HCT116 (cell line): ENCODE results near the gene ERI2. TPM values are rescaled to one million over a fixed set of nuclear protein-coding genes. Genes with fewer than 3 reads are reported as not detected.

Source experiments
- ATAC-seq: fragments of 200-7000 bp; cut with Tn5 transposase; 2 replicates; pipeline ENCODE4 v1.9.1; 2020; ENCODE audit warnings: mild to moderate bottlenecking, moderate library complexity
- BruUV-seq: library from RNA; stranded (reverse); fragments of 400-500 nt; replicated peaks from 2 replicates; lab custom pipeline; 2021; lab: Mats Ljungman, UMichigan
- CTCF ChIA-PET: fragments of 300-600 bp; sonication (Branson Sonifier 250); formaldehyde crosslinking; loops from one replicate; lab custom pipeline; 2021; ENCODE audit warnings: antibody characterized with exemption; lab: Charles Lee
- POLR2A ChIA-PET: fragments of 300-600, 350-600 bp; sonication (Branson Sonifier 250); formaldehyde crosslinking; loops from one replicate; lab custom pipeline; 2021; ENCODE audit warnings: antibody characterized with exemption; lab: Charles Lee
- RAD21 ChIA-PET, 2 experiments: fragments of 300-600 bp; sonication (Branson Sonifier 250); formaldehyde crosslinking; loops; one replicate each; lab custom pipeline; 2023; ENCODE audit warnings: low total read pairs in 2 of 2; ENCODE audit not compliant: uncharacterized antibody in 2 of 2, unreplicated experiment in 2 of 2, low non-redundant PET in 1 of 2; lab: Charles Lee
- DNase-seq: peaks from one replicate; pipeline ENCODE4 v3.0.0-alpha.2; 2010; ENCODE audit warnings: low read depth, low spot score
- H2AFZ ChIP-seq: fragments of 200-600 bp; shearing (Covaris generic), sonication (generic); 2 replicates; pipeline ENCODE4 v1.6.1; 2017; ENCODE audit warnings: low read depth, mixed run types, mixed read lengths, antibody characterized with exemption, low read length; ENCODE audit not compliant: poor library complexity, severe bottlenecking
- H3K27ac ChIP-seq: 2 replicates; pipeline ENCODE4 v1.5.1; 2012; ENCODE audit warnings: low read depth, low read length
- H3K27me3 ChIP-seq: fragments of 200-600 bp; sonication (generic); 2 replicates; pipeline ENCODE4 v1.6.1; 2016; ENCODE audit warnings: mixed run types, low read length, mixed read lengths; ENCODE audit not compliant: insufficient read depth
- H3K36me3 ChIP-seq, 2 experiments: fragments of 200-500 bp in 1 of 2; fragments of 200-600 bp in 1 of 2; sonication (Bioruptor generic) in 1 of 2; sonication (generic) in 1 of 2; 2 replicates each; pipeline versions ENCODE4 v1.5.1 to v1.6.1; 2014 to 2016; ENCODE audit warnings: low read length in 2 of 2, inconsistent platforms in 1 of 2, mixed read lengths in 1 of 2, mixed run types in 1 of 2; ENCODE audit not compliant: insufficient read depth in 2 of 2, control insufficient read depth in 1 of 2
- H3K4me1 ChIP-seq, 2 experiments: fragments of 200-600 bp in 1 of 2; sonication (generic) in 1 of 2; 2 replicates each; pipeline versions ENCODE4 v1.5.1 to v1.6.1; 2012 to 2017; ENCODE audit warnings: low read length in 2 of 2, inconsistent platforms in 1 of 2, mild to moderate bottlenecking in 1 of 2, mixed read lengths in 1 of 2, mixed run types in 1 of 2, moderate library complexity in 1 of 2; ENCODE audit not compliant: insufficient read depth in 2 of 2, control insufficient read depth in 1 of 2
- H3K4me2 ChIP-seq: fragments of 200-600 bp; sonication (generic); 2 replicates; pipeline ENCODE4 v1.6.1; 2017; ENCODE audit warnings: mixed run types, low read length, mixed read lengths
- H3K4me3 ChIP-seq, 2 experiments: fragments of 200-600 bp in 1 of 2; sonication (generic) in 1 of 2; replicated peaks in 1 of 2; 2 replicates each; pipeline ENCODE4 v1.5.1; 2011 to 2016; ENCODE audit warnings: low read length in 2 of 2, control low read depth in 1 of 2, low read depth in 1 of 2, mild to moderate bottlenecking in 1 of 2, mixed read lengths in 1 of 2, mixed run types in 1 of 2
- H3K79me2 ChIP-seq: fragments of 200-600 bp; sonication (generic); 2 replicates; pipeline ENCODE4 v1.6.1; 2017; ENCODE audit warnings: mild to moderate bottlenecking, mixed run types, low read length, moderate library complexity, mixed read lengths; ENCODE audit not compliant: insufficient read depth
- H3K9ac ChIP-seq: fragments of 200-600 bp; sonication (generic); 2 replicates; pipeline ENCODE4 v1.6.1; 2016; ENCODE audit warnings: low read length, mixed read lengths
- H3K9me2 ChIP-seq: fragments of 200-600 bp; sonication (generic), shearing (Covaris generic); 2 replicates; pipeline ENCODE4 v1.6.1; 2017; ENCODE audit warnings: mixed run types, mild to moderate bottlenecking, moderate library complexity; ENCODE audit not compliant: insufficient read depth
- H3K9me3 ChIP-seq, 2 experiments: fragments of 200-500 bp in 1 of 2; fragments of 200-600 bp in 1 of 2; sonication (Bioruptor generic) in 1 of 2; sonication (generic) in 1 of 2; 2 replicates each; pipeline ENCODE4 v1.6.1; 2014 to 2017; ENCODE audit warnings: low read length in 2 of 2, mixed read lengths in 2 of 2, inconsistent platforms in 1 of 2, low read depth in 1 of 2, mild to moderate bottlenecking in 1 of 2, mixed run types in 1 of 2, moderate library complexity in 1 of 2; ENCODE audit not compliant: control insufficient read depth in 1 of 2, insufficient read depth in 1 of 2
- H4K20me1 ChIP-seq: fragments of 200-600 bp; sonication (generic), shearing (Covaris generic); 2 replicates; pipeline ENCODE4 v1.6.1; 2017; ENCODE audit warnings: mixed run types, mild to moderate bottlenecking, moderate library complexity; ENCODE audit not compliant: insufficient read depth
- CEBPB ChIP-seq: IDR thresholded peaks from 2 replicates; pipeline ENCODE4 v1.6.1; 2012; ENCODE audit warnings: low read depth
- EGR1 ChIP-seq: IDR thresholded peaks from 2 replicates; pipeline ENCODE4 v1.6.1; 2012; ENCODE audit warnings: low read depth
- ELF1 ChIP-seq: IDR thresholded peaks from 2 replicates; pipeline ENCODE4 v1.6.1; 2012; ENCODE audit warnings: low read depth, borderline replicate concordance
- EZH2 ChIP-seq: fragments of 200-600 bp; sonication (generic); IDR thresholded peaks from 2 replicates; pipeline ENCODE4 v1.6.1; 2017; ENCODE audit warnings: antibody characterized with exemption, mixed run types
- JUND ChIP-seq: IDR thresholded peaks from 2 replicates; pipeline ENCODE4 v1.6.1; 2012
- POLR2AphosphoS5 ChIP-seq: IDR thresholded peaks from 2 replicates; pipeline ENCODE4 v1.6.1; 2011; ENCODE audit warnings: mild to moderate bottlenecking, low read depth, low read length, moderate library complexity
- RAD21 ChIP-seq: IDR thresholded peaks from 2 replicates; pipeline ENCODE4 v1.6.1; 2012; ENCODE audit warnings: low read depth, mild to moderate bottlenecking
- SIN3A ChIP-seq: IDR thresholded peaks from 2 replicates; pipeline ENCODE4 v1.6.1; 2012; ENCODE audit warnings: low read depth
- SP1 ChIP-seq: IDR thresholded peaks from 2 replicates; pipeline ENCODE4 v1.6.1; 2012; ENCODE audit warnings: low read depth
- SRF ChIP-seq: IDR thresholded peaks from 2 replicates; pipeline ENCODE4 v1.6.1; 2012; ENCODE audit warnings: low read depth
- TCF7L2 ChIP-seq: IDR thresholded peaks from 2 replicates; pipeline ENCODE4 v1.7.0; 2011; ENCODE audit warnings: borderline replicate concordance, inconsistent platforms; ENCODE audit not compliant: insufficient read depth, insufficient read length; ENCODE audit errors: extremely low read depth
- YY1 ChIP-seq: IDR thresholded peaks from 2 replicates; pipeline ENCODE4 v1.6.1; 2011; ENCODE audit warnings: low read length, low read depth, moderate library complexity, mild to moderate bottlenecking; ENCODE audit not compliant: insufficient replicate concordance; ENCODE audit errors: extremely low read depth
- ZFX ChIP-seq: fragments of 450-650 bp; IDR thresholded peaks from 2 replicates; pipeline ENCODE4 v1.6.1; 2017
- ZNF274 ChIP-seq: fragments of 200-500 bp; sonication (Bioruptor generic); IDR thresholded peaks from 2 replicates; pipeline ENCODE4 v1.6.1; 2014; ENCODE audit warnings: mild to moderate bottlenecking, low read depth, low read length, inconsistent platforms
- intact Hi-C: fragments of 100-400 bp; cut with micrococcal nuclease; formaldehyde crosslinking; loops from 2 replicates; pipeline ENCODE4 v1.10.0; 2022
- total RNA-seq: library from RNA; stranded (reverse); gene quantifications from one replicate; pipeline ENCODE4 v1.2.1, GENCODE V29; 2021; ENCODE audit not compliant: unreplicated experiment
- TF ChIP-seq, protein P1 (sequence below): IDR thresholded peaks from 2 replicates; pipeline ENCODE4 v1.6.1; 2012; ENCODE audit warnings: low read depth
- TF ChIP-seq, protein P2 (sequence below): IDR thresholded peaks from 2 replicates; pipeline ENCODE4 v1.6.1; 2011; ENCODE audit warnings: mild to moderate bottlenecking, low read length, moderate library complexity; ENCODE audit not compliant: insufficient replicate concordance; ENCODE audit errors: extremely low read depth
- TF ChIP-seq, protein P3 (sequence below): IDR thresholded peaks from 2 replicates; pipeline ENCODE4 v1.6.1; 2012
- TF ChIP-seq, protein P4 (sequence below), 3 experiments: fragments of 200-600 bp in 1 of 3; sonication (generic) in 1 of 3; IDR thresholded peaks in 2 of 3; conservative IDR thresholded peaks in 1 of 3; 2 replicates each; pipeline ENCODE4 v1.5.1; 2012 to 2017; ENCODE audit warnings: low read depth in 2 of 3, low read length in 2 of 3, antibody characterized with exemption in 1 of 3, borderline replicate concordance in 1 of 3, control low read depth in 1 of 3, mild to moderate bottlenecking in 1 of 3, mixed read lengths in 1 of 3, mixed run types in 1 of 3, moderate library complexity in 1 of 3; ENCODE audit not compliant: insufficient read depth in 1 of 3
- TF ChIP-seq, protein P5 (sequence below): IDR thresholded peaks from 2 replicates; pipeline ENCODE4 v1.6.1; 2012

ERI2 gene
- total RNA-seq, 1 experiment from 2014 or later, result 42.1 TPM

DNA sequence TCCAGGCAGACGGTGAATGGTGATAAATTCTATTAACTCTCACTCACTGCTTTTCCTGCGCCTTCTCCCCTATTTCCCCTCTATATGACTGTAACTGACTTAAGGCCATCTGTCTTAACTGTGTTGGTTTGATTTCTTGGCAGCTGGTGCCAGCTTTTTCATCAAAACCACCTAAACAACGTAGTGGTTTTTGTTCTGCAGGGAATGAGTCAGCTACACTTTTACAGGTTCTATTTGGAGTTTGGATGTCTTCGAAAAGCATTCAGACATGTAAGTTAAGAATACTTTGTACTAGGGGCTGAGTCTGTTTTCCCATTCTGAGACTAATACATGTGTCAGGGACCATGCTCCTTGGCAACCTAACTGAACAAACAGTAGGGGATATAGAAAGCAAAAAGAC, 8.5 kb upstream of the ERI2 start:
- no peaks in the 10 kb centered on the region for H3K27me3 ChIP-seq
- H4K20me1 ChIP-seq, result no peaks in the 10 kb centered on the region
- H3K9me3 ChIP-seq, result no peaks in the 10 kb centered on the region
- CTCF ChIA-PET, result no interaction called here
- RAD21 ChIA-PET, result no interaction called here
- H3K36me3 ChIP-seq, result peaks cover 2 to 7% of the 10 kb centered on the region in 2 experiments; a peak in 2 of 4 replicates
- no peak overlapping the region for H3K27ac ChIP-seq
- H3K9me2 ChIP-seq, result no peaks in the 10 kb centered on the region
- H3K9ac ChIP-seq, result no peak overlapping the region
- no peaks in the 10 kb centered on the region for H3K4me1 ChIP-seq
- no peak for ATAC-seq
- POLR2A ChIA-PET, result no interaction called here
- no peak for DNase-seq
- BruUV-seq, result no TSS peak
- H2AFZ ChIP-seq, result no peak overlapping the region
- no peaks in the 10 kb centered on the region for H3K79me2 ChIP-seq
- H3K4me2 ChIP-seq, result no peak overlapping the region
- H3K4me3 ChIP-seq, result no peak overlapping the region
- TF ChIP-seq, protein P1, sequence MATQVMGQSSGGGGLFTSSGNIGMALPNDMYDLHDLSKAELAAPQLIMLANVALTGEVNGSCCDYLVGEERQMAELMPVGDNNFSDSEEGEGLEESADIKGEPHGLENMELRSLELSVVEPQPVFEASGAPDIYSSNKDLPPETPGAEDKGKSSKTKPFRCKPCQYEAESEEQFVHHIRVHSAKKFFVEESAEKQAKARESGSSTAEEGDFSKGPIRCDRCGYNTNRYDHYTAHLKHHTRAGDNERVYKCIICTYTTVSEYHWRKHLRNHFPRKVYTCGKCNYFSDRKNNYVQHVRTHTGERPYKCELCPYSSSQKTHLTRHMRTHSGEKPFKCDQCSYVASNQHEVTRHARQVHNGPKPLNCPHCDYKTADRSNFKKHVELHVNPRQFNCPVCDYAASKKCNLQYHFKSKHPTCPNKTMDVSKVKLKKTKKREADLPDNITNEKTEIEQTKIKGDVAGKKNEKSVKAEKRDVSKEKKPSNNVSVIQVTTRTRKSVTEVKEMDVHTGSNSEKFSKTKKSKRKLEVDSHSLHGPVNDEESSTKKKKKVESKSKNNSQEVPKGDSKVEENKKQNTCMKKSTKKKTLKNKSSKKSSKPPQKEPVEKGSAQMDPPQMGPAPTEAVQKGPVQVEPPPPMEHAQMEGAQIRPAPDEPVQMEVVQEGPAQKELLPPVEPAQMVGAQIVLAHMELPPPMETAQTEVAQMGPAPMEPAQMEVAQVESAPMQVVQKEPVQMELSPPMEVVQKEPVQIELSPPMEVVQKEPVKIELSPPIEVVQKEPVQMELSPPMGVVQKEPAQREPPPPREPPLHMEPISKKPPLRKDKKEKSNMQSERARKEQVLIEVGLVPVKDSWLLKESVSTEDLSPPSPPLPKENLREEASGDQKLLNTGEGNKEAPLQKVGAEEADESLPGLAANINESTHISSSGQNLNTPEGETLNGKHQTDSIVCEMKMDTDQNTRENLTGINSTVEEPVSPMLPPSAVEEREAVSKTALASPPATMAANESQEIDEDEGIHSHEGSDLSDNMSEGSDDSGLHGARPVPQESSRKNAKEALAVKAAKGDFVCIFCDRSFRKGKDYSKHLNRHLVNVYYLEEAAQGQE, result no peak
- TF ChIP-seq SRF, result no peak
- TF ChIP-seq, protein P2, sequence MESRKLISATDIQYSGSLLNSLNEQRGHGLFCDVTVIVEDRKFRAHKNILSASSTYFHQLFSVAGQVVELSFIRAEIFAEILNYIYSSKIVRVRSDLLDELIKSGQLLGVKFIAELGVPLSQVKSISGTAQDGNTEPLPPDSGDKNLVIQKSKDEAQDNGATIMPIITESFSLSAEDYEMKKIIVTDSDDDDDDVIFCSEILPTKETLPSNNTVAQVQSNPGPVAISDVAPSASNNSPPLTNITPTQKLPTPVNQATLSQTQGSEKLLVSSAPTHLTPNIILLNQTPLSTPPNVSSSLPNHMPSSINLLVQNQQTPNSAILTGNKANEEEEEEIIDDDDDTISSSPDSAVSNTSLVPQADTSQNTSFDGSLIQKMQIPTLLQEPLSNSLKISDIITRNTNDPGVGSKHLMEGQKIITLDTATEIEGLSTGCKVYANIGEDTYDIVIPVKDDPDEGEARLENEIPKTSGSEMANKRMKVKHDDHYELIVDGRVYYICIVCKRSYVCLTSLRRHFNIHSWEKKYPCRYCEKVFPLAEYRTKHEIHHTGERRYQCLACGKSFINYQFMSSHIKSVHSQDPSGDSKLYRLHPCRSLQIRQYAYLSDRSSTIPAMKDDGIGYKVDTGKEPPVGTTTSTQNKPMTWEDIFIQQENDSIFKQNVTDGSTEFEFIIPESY, result no peak
- TF ChIP-seq EGR1, result no peak
- TF ChIP-seq POLR2AphosphoS5, result no peak
- TF ChIP-seq, protein P3, sequence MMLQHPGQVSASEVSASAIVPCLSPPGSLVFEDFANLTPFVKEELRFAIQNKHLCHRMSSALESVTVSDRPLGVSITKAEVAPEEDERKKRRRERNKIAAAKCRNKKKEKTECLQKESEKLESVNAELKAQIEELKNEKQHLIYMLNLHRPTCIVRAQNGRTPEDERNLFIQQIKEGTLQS, result no peak
- no peak for TF ChIP-seq EZH2
- TF ChIP-seq SIN3A, result no peak
- no peak for TF ChIP-seq YY1
- TF ChIP-seq, protein P4, sequence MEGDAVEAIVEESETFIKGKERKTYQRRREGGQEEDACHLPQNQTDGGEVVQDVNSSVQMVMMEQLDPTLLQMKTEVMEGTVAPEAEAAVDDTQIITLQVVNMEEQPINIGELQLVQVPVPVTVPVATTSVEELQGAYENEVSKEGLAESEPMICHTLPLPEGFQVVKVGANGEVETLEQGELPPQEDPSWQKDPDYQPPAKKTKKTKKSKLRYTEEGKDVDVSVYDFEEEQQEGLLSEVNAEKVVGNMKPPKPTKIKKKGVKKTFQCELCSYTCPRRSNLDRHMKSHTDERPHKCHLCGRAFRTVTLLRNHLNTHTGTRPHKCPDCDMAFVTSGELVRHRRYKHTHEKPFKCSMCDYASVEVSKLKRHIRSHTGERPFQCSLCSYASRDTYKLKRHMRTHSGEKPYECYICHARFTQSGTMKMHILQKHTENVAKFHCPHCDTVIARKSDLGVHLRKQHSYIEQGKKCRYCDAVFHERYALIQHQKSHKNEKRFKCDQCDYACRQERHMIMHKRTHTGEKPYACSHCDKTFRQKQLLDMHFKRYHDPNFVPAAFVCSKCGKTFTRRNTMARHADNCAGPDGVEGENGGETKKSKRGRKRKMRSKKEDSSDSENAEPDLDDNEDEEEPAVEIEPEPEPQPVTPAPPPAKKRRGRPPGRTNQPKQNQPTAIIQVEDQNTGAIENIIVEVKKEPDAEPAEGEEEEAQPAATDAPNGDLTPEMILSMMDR (IDR thresholded peaks at IDR 0.05 in 2 of 3, conservative IDR thresholded peaks at IDR 0.05 in 1 of 3; ENCODE audit: borderline replicate concordance in 1 of 3, insufficient read depth in 1 of 3, low read depth in 2 of 3, low read length in 2 of 3), result no peak
- TF ChIP-seq, protein P5, sequence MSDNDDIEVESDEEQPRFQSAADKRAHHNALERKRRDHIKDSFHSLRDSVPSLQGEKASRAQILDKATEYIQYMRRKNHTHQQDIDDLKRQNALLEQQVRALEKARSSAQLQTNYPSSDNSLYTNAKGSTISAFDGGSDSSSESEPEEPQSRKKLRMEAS, result no peak
- no peak for TF ChIP-seq TCF7L2
- no peak for TF ChIP-seq RAD21
- TF ChIP-seq ZNF274, result no peak
- no peak for TF ChIP-seq CEBPB
- no peak for TF ChIP-seq JUND
- TF ChIP-seq ELF1, result no peak
- TF ChIP-seq SP1, result no peak
- TF ChIP-seq ZFX, result no peak
- TF ChIP-seq, all 23 proteins: peak for 0
- intact Hi-C loops, result no loop called here
